HG02642 (cell line): ENCODE results near the gene BRF1.

Experiments
- ATAC-seq: cut with Tn5 transposase; IDR thresholded peaks from one replicate; pipeline ENCODE4 v1.9.1; 2021; ENCODE audit warnings: mild to moderate bottlenecking; ENCODE audit not compliant: unreplicated experiment, poor library complexity

BRF1 gene

GRCh38 chr14:105214324-105214915 is 86.4 kb downstream of the BRF1 start:
- no peak for ATAC-seq

GRCh38 chr14:105213361-105213760 is 87.4 kb downstream of the BRF1 start:
- no peak for ATAC-seq

DNA sequence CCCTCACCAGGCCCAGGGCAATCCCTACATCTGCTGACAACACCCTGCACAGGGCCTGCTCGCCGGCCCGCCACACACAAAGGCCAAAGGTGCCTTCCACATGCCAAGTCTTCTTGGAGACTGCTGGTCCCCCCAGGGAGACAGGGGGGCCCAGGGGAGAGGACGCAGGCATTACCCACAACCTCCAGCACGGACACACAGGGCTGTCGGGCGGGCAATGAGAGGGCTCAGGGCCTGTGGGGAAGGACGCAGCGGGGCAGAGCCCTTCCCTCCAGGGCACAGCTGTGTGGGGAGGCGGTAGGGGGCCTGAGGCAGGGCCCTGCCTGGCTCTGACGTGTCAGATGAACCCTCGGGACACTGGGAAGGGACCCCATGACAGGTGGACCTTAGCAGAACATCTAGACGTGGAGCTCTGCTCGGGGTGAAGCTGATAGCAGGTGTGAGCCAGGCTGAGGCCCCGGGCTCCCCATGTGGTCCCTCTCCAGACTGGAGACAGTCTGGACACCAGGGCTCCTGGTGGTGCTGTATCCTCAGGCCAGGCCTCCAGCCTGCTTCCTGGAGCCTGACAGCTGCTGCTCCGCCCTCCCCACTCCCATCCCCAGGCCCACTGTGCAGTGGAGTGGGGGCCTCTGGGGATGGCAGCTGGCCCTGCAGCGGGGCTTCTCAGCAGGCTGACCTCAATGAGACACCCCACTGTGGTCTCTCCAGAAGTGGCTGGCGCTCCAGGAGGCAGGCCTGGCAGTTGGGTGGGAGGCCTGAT is 88.1 kb downstream of the BRF1 start:
- no peak for ATAC-seq

GRCh38 chr14:105211758-105212089 is 89.1 kb downstream of the BRF1 start:
- no peak for ATAC-seq

DNA sequence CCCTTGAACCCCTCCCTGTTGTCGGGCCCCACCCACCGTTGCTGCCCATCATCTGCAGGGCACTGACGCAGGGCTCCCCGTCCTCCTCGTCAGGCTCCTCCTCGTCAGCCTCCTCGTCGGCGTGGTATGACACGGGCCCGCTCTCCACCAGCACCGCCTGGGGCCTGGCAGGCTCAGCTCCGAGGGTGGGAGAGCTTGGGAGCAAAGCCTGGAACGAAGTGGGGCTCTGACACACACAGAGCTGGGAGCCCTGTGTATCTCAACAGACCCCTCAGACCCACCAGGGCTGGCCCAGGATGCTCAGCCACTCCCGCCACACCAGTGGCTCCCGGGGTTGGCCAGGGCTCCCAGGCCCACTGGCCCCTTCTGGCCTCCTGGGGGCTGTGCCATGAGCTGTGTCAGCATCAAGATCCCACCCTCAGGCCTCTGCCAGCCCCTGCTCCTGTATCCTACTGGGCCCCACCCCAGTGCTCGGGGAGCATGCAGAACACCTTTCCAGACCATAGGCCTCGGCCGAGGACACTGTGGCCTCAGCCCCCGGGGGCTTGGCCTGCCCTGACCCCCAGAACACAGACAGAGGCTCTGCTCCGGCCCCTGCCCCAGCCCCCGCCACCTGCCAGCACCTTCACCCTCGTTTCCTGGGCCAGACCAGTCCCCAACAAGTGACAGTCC is 89.6 kb downstream of the BRF1 start:
- ATAC-seq: no peak

DNA sequence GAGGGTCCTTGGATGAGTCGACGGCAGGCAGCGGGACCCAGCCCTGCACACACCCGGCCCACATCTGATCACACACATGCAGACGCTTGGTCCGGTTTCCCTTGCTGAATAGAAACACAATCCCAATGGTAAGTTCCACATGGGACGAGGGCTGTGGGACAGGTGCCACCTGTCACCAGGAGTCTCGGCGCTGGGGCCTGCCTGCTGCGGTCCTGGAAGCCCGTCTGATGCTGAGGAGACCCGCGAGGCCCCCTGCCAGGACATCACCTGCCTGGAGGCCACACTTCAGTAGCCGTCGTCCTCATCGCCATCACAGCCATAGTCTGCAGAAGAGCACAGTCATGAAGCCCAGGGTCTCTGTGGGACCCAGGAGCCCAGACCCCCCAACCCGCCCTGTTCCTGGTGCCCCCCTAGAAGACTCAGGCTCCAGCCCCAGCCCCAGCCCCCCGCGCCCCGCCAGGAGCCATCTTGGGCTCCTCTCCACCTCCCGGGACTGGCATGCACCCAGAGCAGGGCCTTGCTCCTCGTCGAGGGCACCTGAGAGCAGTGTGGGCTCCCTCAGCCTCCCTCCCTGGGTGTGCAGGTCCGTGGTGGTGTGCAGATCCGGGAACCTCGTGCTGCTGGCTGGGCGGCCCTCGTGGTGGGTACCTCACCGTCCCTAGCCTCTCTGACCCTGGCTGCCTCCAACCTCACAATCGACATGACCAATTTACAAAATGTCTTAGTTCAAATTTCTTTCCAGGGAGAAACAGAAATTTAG is 90.4 kb downstream of the BRF1 start:
- no peak for ATAC-seq

DNA sequence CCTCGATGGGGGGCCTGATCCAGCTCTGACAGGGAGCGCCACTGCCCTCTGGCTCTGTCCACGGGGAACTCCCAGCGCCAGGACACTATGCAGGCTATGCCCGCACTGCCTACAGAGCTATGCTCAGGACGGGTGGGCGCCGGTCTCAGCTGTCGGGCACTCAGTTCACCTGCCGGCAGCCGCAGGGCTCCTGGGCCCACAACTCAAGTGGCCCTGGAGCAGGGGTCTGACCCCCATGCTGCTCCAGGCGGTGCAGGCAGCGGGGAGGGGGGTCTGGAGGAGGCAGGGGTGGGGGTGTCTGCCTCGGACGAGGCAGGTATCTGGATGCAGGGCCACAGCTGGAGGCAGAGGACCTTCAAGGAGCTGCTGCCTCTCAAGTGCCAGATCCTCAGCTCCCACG is 91.2 kb downstream of the BRF1 start:
- ATAC-seq: no peak

GRCh38 chr14:105209091-105209490 is 91.7 kb downstream of the BRF1 start:
- no peak for ATAC-seq

GRCh38 chr14:105208738-105209075 is 92.1 kb downstream of the BRF1 start:
- no peak for ATAC-seq

DNA sequence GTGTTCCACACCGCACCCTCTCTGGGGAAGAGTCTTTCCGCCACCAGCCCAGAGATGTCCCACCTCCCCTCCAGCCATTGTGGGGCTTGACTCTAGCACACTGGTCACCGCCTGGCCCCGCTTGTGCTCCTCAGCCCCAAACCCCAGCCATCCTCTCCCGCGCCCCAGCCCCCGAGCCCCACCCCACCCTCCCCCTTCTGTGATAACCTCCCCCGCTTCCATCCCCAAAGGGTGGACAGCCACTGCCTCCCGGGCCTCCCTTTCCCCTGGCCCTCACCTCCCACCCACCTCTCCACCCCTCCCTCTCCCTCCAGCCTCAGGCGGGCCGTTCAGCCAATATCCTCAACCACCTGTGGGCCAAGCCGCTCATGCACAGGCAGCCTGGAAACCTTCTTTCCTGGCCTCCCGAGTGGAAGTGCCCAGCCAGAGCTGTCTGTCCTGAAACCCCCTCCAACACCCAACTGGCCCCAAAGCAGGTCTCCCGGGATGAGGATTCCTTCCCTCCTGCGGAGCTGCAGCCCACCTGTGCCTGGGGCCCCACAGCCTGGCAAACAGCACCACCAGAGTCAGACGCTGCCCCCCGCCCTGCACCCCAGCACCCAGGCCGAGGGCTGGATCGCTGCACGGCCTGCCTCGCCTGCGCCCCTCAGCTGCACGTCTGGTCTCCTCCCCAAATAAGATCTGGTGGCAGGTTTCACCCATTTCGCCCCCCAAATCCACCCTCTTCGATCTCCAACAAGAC is 92.6 kb downstream of the BRF1 start:
- ATAC-seq: no peak

DNA sequence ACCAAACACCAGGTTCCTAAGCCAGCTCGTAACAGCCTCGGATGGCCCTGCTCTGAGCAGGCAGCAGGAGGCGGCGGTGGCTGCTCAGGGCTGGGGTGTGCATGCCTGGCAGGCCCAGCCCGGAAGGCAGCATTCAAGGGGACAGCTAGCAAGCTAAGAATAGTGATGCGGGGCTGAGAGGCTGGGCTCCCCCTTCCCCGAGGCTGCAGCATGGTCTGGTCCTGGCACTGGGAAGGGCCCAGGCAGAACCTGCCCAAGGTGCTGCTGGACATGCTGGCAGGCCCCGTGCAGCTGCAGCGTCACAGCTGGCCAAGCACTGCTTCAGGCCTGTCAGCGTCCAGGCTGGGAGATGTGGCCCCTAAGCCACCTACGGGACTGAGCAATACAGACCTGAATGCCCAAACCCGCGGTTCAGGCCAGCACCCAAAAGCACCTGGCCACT is 93.3 kb downstream of the BRF1 start:
- ATAC-seq: no peak

- no peak for ATAC-seq
Observed at GRCh38 chr14:105206873-105207272, 93.9 kb downstream of the BRF1 start.

DNA sequence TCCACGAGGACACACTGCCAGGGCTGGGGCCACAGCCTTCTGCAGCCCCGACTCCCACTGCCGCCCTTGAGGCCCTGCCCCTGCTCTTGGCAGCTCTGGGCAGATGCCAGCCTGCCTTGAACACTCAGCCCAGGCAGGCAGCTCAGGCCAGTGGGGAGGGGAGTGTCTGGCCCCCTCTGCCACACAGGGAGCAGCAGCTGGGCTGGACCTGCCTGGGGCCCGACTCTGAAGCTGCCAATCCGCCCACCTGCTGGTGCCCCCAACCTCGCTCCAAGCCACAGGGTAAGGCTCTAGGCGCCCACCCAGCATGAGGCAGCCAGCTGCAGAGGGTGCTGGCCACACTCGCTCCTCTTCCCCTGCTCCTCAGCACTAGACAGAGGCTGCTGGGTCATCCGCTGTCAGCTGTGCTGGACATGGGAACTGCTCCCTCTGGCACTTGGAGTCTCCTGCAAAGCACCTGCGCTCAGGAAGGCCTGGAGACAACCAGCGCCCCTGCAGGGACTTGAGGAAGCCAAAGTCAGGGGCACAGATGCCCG is 95.1 kb downstream of the BRF1 start:
- no peak for ATAC-seq

DNA sequence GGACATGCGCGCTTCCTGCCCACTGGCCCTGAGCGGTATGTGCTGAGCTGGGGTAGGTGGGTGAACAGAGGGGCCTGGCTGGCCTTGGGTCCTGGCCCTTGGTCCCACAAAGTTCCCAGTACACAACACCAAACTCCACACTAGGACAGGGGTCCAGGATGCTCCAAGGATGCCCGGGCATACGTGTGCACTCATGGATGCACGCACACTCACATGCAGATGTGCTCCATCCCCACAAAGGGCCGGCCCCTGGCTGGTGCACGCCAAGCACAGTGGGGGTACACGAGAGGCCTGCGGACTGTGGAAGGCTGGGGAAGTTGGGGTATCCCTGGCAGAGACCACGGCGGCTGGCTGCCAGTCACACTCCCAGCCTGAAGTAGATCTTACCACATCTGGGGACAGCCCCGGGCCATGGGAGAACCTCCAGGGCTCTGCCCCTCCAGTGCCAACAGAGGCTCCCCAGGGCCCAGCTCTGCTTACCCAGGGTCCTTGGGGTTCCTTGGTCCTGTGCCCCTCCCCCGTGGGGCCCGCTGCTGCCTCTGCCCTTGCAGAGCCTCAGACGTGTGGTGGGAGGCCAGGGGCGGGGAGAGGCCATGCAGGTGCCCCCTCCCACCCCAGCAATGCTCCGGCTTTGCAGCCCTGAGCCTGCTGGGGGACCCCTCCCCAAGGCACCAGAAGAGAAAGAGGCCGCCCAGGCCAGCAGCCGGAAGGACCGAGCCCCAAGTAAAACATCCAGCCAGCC is 95.7 kb downstream of the BRF1 start:
- ATAC-seq: no peak

- ATAC-seq: no peak
Observed at GRCh38 chr14:105204206-105204930, 96.4 kb downstream of the BRF1 start.

DNA sequence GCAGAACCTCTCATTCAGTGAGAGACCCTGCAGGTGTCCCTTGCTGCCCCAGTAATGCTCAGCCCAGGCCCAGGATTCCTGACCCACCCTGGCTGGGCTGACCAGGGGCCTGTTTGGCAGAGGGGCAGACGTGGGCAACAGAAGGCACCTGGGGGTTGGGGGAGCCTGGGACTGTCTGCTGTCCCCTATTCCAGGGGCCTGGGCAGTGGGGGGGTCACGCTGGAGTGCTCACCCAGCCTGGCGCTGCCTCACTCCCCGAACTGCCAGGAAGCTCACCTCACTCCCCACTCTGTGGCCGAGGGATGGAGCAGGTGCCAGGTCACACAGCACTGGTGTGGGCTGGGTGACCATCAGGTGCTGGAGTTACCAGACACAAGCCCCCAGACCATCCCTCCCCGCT is 97.1 kb downstream of the BRF1 start:
- ATAC-seq: no peak

GRCh38 chr14:105203057-105203531 is 97.7 kb downstream of the BRF1 start:
- no peak for ATAC-seq

DNA sequence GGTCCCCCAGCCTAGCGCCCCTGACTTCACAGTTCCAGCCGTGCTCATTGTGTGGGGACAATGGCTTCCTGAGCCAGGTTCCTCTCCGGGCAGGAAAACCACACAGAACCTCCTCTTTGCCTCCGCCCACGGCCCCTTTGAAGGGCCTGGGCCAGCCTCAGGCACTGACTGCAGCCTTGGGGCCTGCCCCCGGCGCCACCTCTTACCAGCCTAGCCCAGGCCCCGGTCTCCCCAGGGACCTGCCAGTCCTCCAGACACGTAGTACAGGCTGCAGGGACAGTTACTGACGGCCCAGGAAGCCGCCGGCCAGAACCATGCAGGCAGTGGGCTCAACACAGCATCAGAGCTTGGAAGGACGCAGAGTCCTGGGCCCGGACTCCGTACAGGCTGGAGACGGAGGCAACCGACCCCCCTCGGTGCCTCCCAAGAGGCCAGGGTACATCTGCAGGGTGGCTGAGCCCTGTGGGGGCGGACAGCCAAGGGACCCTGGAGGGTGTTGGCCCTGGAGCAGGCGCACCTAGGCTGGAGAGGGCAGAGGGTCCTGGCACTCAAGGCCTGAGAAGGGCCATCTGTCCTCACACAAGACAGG is 98.8 kb downstream of the BRF1 start:
- ATAC-seq: no peak
